Measurements from ENCODE around the gene TPM2.
"Not testable (repeated sequence)": the region's sequence is repeated elsewhere in the genome, so short reads cannot be mapped to it uniquely, and the experiment has no call there.

The TPM2 gene

GRCh38 chr9:35646533-35647265 is 43.0 kb downstream of the TPM2 start:
- H3K4me3 ChIP-seq (ENCODE audit: low read length): peak overlapping the region; percentile 70
- peak; percentile 83 for DNase-seq (ENCODE audit: low read depth)
- TF ChIP-seq CTCF (conservative IDR thresholded peaks at IDR 0.05; ENCODE audit: low read length): peak; percentile 74

GRCh38 chr9:35646153-35646532 is 43.6 kb downstream of the TPM2 start:
- peak; percentile 17 for DNase-seq (ENCODE audit: low read depth)
- TF ChIP-seq CTCF (conservative IDR thresholded peaks at IDR 0.05; ENCODE audit: low read length): peak; percentile 37
- peak overlapping the region; percentile 70 for H3K4me3 ChIP-seq (ENCODE audit: low read length)

- peak overlapping the region; percentile 70 for H3K4me3 ChIP-seq (ENCODE audit: low read length)
- DNase-seq (ENCODE audit: low read depth): not testable (repeated sequence)
Measured at GRCh38 chr9:35645736-35646135, 44.0 kb downstream of the TPM2 start.

GRCh38 chr9:35643046-35643445 is 46.7 kb downstream of the TPM2 start:
- no peak for DNase-seq (ENCODE audit: low read depth)
- TF ChIP-seq CTCF (conservative IDR thresholded peaks at IDR 0.05; ENCODE audit: low read length): no peak
- H3K4me3 ChIP-seq (ENCODE audit: low read length): no peak overlapping the region

GRCh38 chr9:35641478-35641877 is 48.2 kb downstream of the TPM2 start:
- H3K4me3 ChIP-seq (ENCODE audit: low read length); DNase-seq (ENCODE audit: low read depth): not testable (repeated sequence)

GRCh38 chr9:35640431-35640830 is 49.3 kb downstream of the TPM2 start:
- DNase-seq (ENCODE audit: low read depth); H3K4me3 ChIP-seq (ENCODE audit: low read length): not testable (repeated sequence)

GRCh38 chr9:35639631-35640030 is 50.1 kb downstream of the TPM2 start:
- DNase-seq (ENCODE audit: low read depth): no peak
- TF ChIP-seq CTCF (conservative IDR thresholded peaks at IDR 0.05; ENCODE audit: low read length): no peak
- no peak overlapping the region for H3K4me3 ChIP-seq (ENCODE audit: low read length)

GRCh38 chr9:35639225-35639624 is 50.5 kb downstream of the TPM2 start:
- not testable (repeated sequence) for DNase-seq (ENCODE audit: low read depth)

GRCh38 chr9:35638751-35639150 is 51.0 kb downstream of the TPM2 start:
- DNase-seq (ENCODE audit: low read depth); H3K4me3 ChIP-seq (ENCODE audit: low read length): not testable (repeated sequence)

More at GRCh38 chr9:35639225-35639624, 50.5 kb downstream of the TPM2 start:
- not testable (repeated sequence) for H3K4me3 ChIP-seq (ENCODE audit: low read length)

GRCh38 chr9:35637427-35637955 is 52.2 kb downstream of the TPM2 start:
- DNase-seq (ENCODE audit: low read depth); H3K4me3 ChIP-seq (ENCODE audit: low read length): not testable (repeated sequence)

GRCh38 chr9:35636877-35637246 is 52.9 kb downstream of the TPM2 start:
- not testable (repeated sequence) for DNase-seq (ENCODE audit: low read depth); H3K4me3 ChIP-seq (ENCODE audit: low read length)

Measured in AG10803 (cell line).